ENCODE measurements around the gene SEMA3C.

Gene SEMA3C

DNA sequence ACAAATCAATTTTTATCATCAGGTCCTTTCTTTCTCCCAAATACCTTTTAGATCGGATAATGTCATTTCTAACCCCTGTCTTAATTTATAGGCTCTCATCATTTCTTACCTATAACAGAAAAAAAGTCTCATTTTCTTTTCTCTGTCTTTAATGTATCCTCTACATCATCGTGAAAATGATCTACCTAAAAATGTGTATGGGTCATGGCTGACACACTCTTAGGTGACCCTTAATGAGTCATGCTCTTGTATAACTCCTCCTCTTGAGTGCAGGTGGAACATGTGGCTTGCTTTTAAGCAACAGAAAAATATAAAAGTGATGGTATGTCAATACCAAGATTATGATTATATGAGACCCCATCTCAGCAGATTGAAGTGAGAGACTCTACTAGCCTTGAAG is 139.4 kb downstream of the SEMA3C start:
- no peaks in the 10 kb centered on the region for H4K20me1 ChIP-seq (ENCODE audit: insufficient read depth, low read length, poor library complexity, severe bottlenecking)
- H3K36me3 ChIP-seq (ENCODE audit: insufficient read depth, low read length) = no peaks in the 10 kb centered on the region
- no peak overlapping the region for H3K4me2 ChIP-seq (ENCODE audit: low read depth, low read length, poor library complexity, severe bottlenecking)
- H3F3A ChIP-seq (ENCODE audit: low read depth) = no peaks in the 10 kb centered on the region
- no peaks in the 10 kb centered on the region for H3K9me2 ChIP-seq (replicated peaks; ENCODE audit: low read depth, low read length)
- H2AFZ ChIP-seq (ENCODE audit: low read length) = no peak overlapping the region
- TF ChIP-seq EZH2phosphoT487 (IDR thresholded peaks at IDR 0.05; ENCODE audit: borderline replicate concordance) = no peak
- TF ChIP-seq, protein P1, sequence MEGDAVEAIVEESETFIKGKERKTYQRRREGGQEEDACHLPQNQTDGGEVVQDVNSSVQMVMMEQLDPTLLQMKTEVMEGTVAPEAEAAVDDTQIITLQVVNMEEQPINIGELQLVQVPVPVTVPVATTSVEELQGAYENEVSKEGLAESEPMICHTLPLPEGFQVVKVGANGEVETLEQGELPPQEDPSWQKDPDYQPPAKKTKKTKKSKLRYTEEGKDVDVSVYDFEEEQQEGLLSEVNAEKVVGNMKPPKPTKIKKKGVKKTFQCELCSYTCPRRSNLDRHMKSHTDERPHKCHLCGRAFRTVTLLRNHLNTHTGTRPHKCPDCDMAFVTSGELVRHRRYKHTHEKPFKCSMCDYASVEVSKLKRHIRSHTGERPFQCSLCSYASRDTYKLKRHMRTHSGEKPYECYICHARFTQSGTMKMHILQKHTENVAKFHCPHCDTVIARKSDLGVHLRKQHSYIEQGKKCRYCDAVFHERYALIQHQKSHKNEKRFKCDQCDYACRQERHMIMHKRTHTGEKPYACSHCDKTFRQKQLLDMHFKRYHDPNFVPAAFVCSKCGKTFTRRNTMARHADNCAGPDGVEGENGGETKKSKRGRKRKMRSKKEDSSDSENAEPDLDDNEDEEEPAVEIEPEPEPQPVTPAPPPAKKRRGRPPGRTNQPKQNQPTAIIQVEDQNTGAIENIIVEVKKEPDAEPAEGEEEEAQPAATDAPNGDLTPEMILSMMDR (conservative IDR thresholded peaks at IDR 0.05; ENCODE audit: low read length) = no peak
- no peak overlapping the region for H3K9ac ChIP-seq (ENCODE audit: low read depth, low read length, poor library complexity, severe bottlenecking)
- H3K79me2 ChIP-seq (ENCODE audit: insufficient read depth, low read length) = no peaks in the 10 kb centered on the region
- H3K4me3 ChIP-seq (ENCODE audit: low read length, poor library complexity, severe bottlenecking) = no peak overlapping the region
- no peaks in the 10 kb centered on the region for H3K4me1 ChIP-seq (ENCODE audit: insufficient read depth, low read length, poor library complexity, severe bottlenecking)
- no peaks in the 10 kb centered on the region for H3K27me3 ChIP-seq (ENCODE audit: insufficient read depth, low read length, poor library complexity, severe bottlenecking)
- no peaks in the 10 kb centered on the region for H3K9me3 ChIP-seq (ENCODE audit: insufficient read depth, low read depth, low read length)

DNA sequence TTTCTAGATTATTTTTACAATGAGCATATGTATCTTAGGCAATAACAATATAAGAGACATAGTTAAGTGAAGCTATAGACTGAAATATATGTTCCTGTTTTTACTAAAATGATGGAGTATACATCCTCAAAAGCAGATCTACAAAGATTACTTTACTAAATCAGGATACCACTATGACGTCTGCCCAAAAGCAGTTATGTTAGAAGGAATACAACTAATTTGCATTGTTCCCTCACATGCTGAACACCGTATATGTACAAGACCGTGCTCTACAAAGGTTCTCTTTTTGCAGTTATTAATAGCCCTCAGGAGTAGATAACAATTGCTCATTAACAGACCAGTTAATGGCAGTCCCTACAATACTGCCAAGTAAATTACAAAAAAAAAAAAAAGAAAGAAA is 143.0 kb downstream of the SEMA3C start:
- Histone ChIP-seq H3K9me2 (replicated peaks; ENCODE audit: low read depth, low read length) (no peaks in the 10 kb centered on the region), H3K27me3 (ENCODE audit: insufficient read depth, low read length, poor library complexity, severe bottlenecking) (no peaks in the 10 kb centered on the region), H4K20me1 (ENCODE audit: insufficient read depth, low read length, poor library complexity, severe bottlenecking) (no peaks in the 10 kb centered on the region), H3K9ac (ENCODE audit: low read depth, low read length, poor library complexity, severe bottlenecking) (no peak overlapping the region), H3K4me2 (ENCODE audit: low read depth, low read length, poor library complexity, severe bottlenecking) (no peak overlapping the region), H3K9me3 (ENCODE audit: insufficient read depth, low read depth, low read length) (no peaks in the 10 kb centered on the region), H3K4me3 (ENCODE audit: low read length, poor library complexity, severe bottlenecking) (no peak overlapping the region), H2AFZ (ENCODE audit: low read length) (no peak overlapping the region), H3F3A (ENCODE audit: low read depth) (no peaks in the 10 kb centered on the region), H3K4me1 (ENCODE audit: insufficient read depth, low read length, poor library complexity, severe bottlenecking) (no peaks in the 10 kb centered on the region), H3K36me3 (ENCODE audit: insufficient read depth, low read length) (no peaks in the 10 kb centered on the region), H3K79me2 (ENCODE audit: insufficient read depth, low read length) (no peaks in the 10 kb centered on the region)
- TF ChIP-seq, protein P1 (conservative IDR thresholded peaks at IDR 0.05; ENCODE audit: low read length) = no peak
- no peak for TF ChIP-seq EZH2phosphoT487 (IDR thresholded peaks at IDR 0.05; ENCODE audit: borderline replicate concordance)

DNA sequence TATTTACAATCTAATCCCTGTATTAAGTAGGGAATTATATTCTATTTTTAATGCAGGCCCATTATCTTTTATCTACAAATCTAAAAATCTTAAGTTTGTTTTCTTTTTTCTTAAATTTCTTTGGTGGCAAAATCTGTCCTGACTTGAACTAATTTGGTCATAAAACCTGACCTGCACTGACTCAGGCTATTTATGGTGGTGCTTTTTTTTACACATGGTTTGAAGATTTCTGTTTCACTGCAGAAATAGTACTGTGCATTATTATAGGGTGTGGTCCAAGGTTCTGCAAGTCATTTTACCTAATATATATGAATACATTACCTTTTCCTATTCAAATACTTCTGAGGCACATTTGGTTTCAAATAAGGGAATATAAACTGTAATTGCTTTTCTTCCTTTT is 143.4 kb downstream of the SEMA3C start:
- no peak overlapping the region for H3K9ac ChIP-seq (ENCODE audit: low read depth, low read length, poor library complexity, severe bottlenecking)
- H3K9me2 ChIP-seq (replicated peaks; ENCODE audit: low read depth, low read length) = no peaks in the 10 kb centered on the region
- no peaks in the 10 kb centered on the region for H3K4me1 ChIP-seq (ENCODE audit: insufficient read depth, low read length, poor library complexity, severe bottlenecking)
- H4K20me1 ChIP-seq (ENCODE audit: insufficient read depth, low read length, poor library complexity, severe bottlenecking) = no peaks in the 10 kb centered on the region
- H3K36me3 ChIP-seq (ENCODE audit: insufficient read depth, low read length) = no peaks in the 10 kb centered on the region
- no peaks in the 10 kb centered on the region for H3F3A ChIP-seq (ENCODE audit: low read depth)
- H3K4me3 ChIP-seq (ENCODE audit: low read length, poor library complexity, severe bottlenecking) = no peak overlapping the region
- H3K27me3 ChIP-seq (ENCODE audit: insufficient read depth, low read length, poor library complexity, severe bottlenecking) = no peaks in the 10 kb centered on the region
- no peak overlapping the region for H3K4me2 ChIP-seq (ENCODE audit: low read depth, low read length, poor library complexity, severe bottlenecking)
- H3K9me3 ChIP-seq (ENCODE audit: insufficient read depth, low read depth, low read length) = no peaks in the 10 kb centered on the region
- H2AFZ ChIP-seq (ENCODE audit: low read length) = no peak overlapping the region
- TF ChIP-seq, protein P1 (conservative IDR thresholded peaks at IDR 0.05; ENCODE audit: low read length) = no peak
- TF ChIP-seq EZH2phosphoT487 (IDR thresholded peaks at IDR 0.05; ENCODE audit: borderline replicate concordance) = no peak
- no peaks in the 10 kb centered on the region for H3K79me2 ChIP-seq (ENCODE audit: insufficient read depth, low read length)

All from Loucy (cell line).